HG03095 (cell line): ENCODE measurements around the gene XRN2.
"Not testable (repeated sequence)": the region's sequence is repeated elsewhere in the genome, so short reads cannot be mapped to it uniquely, and the experiment has no call there.

Experiments
- ATAC-seq: cut with Tn5 transposase; IDR thresholded peaks from one replicate; pipeline ENCODE4 v1.9.1; 2021; ENCODE audit warnings: moderate library complexity; ENCODE audit not compliant: unreplicated experiment

Gene XRN2

GRCh38 chr20:21419147-21419546 is 116.0 kb downstream of the XRN2 start:
- not testable (repeated sequence) for ATAC-seq

- ATAC-seq: no peak
These were observed 118.6 kb downstream of the XRN2 start for GRCh38 chr20:21421601-21422236.

GRCh38 chr20:21423712-21424111 is 120.6 kb downstream of the XRN2 start:
- not testable (repeated sequence) for ATAC-seq

GRCh38 chr20:21424846-21425245 is 121.7 kb downstream of the XRN2 start:
- no peak for ATAC-seq

- ATAC-seq: no peak
These were observed 126.9 kb downstream of the XRN2 start for GRCh38 chr20:21430020-21430419.

GRCh38 chr20:21432911-21433310 is 129.8 kb downstream of the XRN2 start:
- no peak for ATAC-seq

GRCh38 chr20:21433329-21433890 is 130.3 kb downstream of the XRN2 start:
- ATAC-seq: no peak

GRCh38 chr20:21435576-21435975 is 132.4 kb downstream of the XRN2 start:
- no peak for ATAC-seq

- no peak for ATAC-seq
These were observed 133.1 kb downstream of the XRN2 start for GRCh38 chr20:21436205-21436604.

- no peak for ATAC-seq
These were observed 134.1 kb downstream of the XRN2 start for GRCh38 chr20:21437248-21437647.

- ATAC-seq: no peak
These were observed 134.7 kb downstream of the XRN2 start for GRCh38 chr20:21437816-21438215.
